HG03045 (cell line): ENCODE results near the gene NLRP5.
"Not testable (repeated sequence)": the region's sequence is repeated elsewhere in the genome, so short reads cannot be mapped to it uniquely, and the experiment has no call there.

Experiments
- ATAC-seq: cut with Tn5 transposase; IDR thresholded peaks from one replicate; pipeline ENCODE4 v1.9.1; 2021; ENCODE audit warnings: mild to moderate bottlenecking, moderate library complexity; ENCODE audit not compliant: unreplicated experiment

NLRP5 gene

GRCh38 chr19:56098237-56098636 is 111.7 kb downstream of the NLRP5 start:
- not testable (repeated sequence) for ATAC-seq

- no peak for ATAC-seq
These were observed 112.4 kb downstream of the NLRP5 start for GRCh38 chr19:56098731-56099568.

GRCh38 chr19:56099638-56100539 is 113.3 kb downstream of the NLRP5 start:
- ATAC-seq, result no peak

- no peak for ATAC-seq
These were observed 114.5 kb downstream of the NLRP5 start for GRCh38 chr19:56101095-56101494.

GRCh38 chr19:56101746-56102535 is 115.4 kb downstream of the NLRP5 start:
- no peak for ATAC-seq

GRCh38 chr19:56103027-56103614 is 116.5 kb downstream of the NLRP5 start:
- no peak for ATAC-seq

GRCh38 chr19:56104423-56104822 is 117.8 kb downstream of the NLRP5 start:
- no peak for ATAC-seq

- no peak for ATAC-seq
These were observed 118.6 kb downstream of the NLRP5 start for GRCh38 chr19:56105090-56105701.

GRCh38 chr19:56105831-56106396 is 119.3 kb downstream of the NLRP5 start:
- not testable (repeated sequence) for ATAC-seq

GRCh38 chr19:56106397-56106849 is 119.8 kb downstream of the NLRP5 start:
- ATAC-seq, result no peak

- no peak for ATAC-seq
These were observed 120.4 kb downstream of the NLRP5 start for GRCh38 chr19:56106993-56107392.

- ATAC-seq, result no peak
These were observed 121.2 kb downstream of the NLRP5 start for GRCh38 chr19:56107626-56108351.

GRCh38 chr19:56108447-56109195 is 122.0 kb downstream of the NLRP5 start:
- ATAC-seq, result no peak

GRCh38 chr19:56109226-56109625 is 122.7 kb downstream of the NLRP5 start:
- no peak for ATAC-seq

- ATAC-seq, result no peak
These were observed 124.2 kb downstream of the NLRP5 start for GRCh38 chr19:56110515-56111448.
